Iris pigment epithelial cell (primary cell): ENCODE data around the gene TMEM52B.
A peak's percentile ranks its signal among the peaks of the same experiment; 100 is the strongest.

ENCODE experiments used
- DNase-seq: peaks from one replicate; pipeline ENCODE4 v3.0.0-alpha.2; 2011; ENCODE audit warnings: low read depth

The TMEM52B gene

GRCh38 chr12:10178821-10179220 is at the start of gene TMEM52B:
Gene TMEM52B (plus strand): TSS chr12:10179032. CDS start chr12:10179575, 543 bp downstream.
- no peak for DNase-seq

- DNase-seq: no peak
Measured at GRCh38 chr12:10130042-10130441, 48.8 kb upstream of the TMEM52B start, which contains the start of gene CLEC7A. Gene CLEC7A (minus strand): TSS chr12:10130199. CDS start chr12:10130082, 117 bp downstream.

GRCh38 chr12:10131111-10131690 is 47.6 kb upstream of the TMEM52B start:
- no peak for DNase-seq

- DNase-seq: no peak
Measured at GRCh38 chr12:10132850-10133370, 45.9 kb upstream of the TMEM52B start.

GRCh38 chr12:10135126-10135525 is 43.7 kb upstream of the TMEM52B start:
- no peak for DNase-seq

- no peak for DNase-seq
Measured at GRCh38 chr12:10136637-10137205, 42.1 kb upstream of the TMEM52B start.

- DNase-seq: peak; percentile 64
Measured at GRCh38 chr12:10140001-10140400, 38.8 kb upstream of the TMEM52B start.

GRCh38 chr12:10142976-10143589 is 35.7 kb upstream of the TMEM52B start:
- peak; percentile 54 for DNase-seq

GRCh38 chr12:10147714-10148403 is 31.0 kb upstream of the TMEM52B start:
- no peak for DNase-seq

- peak; percentile 15 for DNase-seq
Measured at GRCh38 chr12:10151621-10152020, 27.2 kb upstream of the TMEM52B start.

GRCh38 chr12:10153271-10154144 is 25.3 kb upstream of the TMEM52B start:
- peak; percentile 75 for DNase-seq

- DNase-seq: no peak
Measured at GRCh38 chr12:10154145-10154496, 24.7 kb upstream of the TMEM52B start.

- no peak for DNase-seq
Measured at GRCh38 chr12:10155966-10156365, 22.9 kb upstream of the TMEM52B start.

GRCh38 chr12:10158406-10158805 is 20.4 kb upstream of the TMEM52B start:
- DNase-seq: no peak

- no peak for DNase-seq
Measured at GRCh38 chr12:10159280-10159679, 19.6 kb upstream of the TMEM52B start.

- no peak for DNase-seq
Measured at GRCh38 chr12:10160617-10161385, 18.0 kb upstream of the TMEM52B start.

GRCh38 chr12:10163084-10163483 is 15.7 kb upstream of the TMEM52B start:
- no peak for DNase-seq

GRCh38 chr12:10165421-10165820 is 13.4 kb upstream of the TMEM52B start:
- peak; percentile 33 for DNase-seq

GRCh38 chr12:10167599-10167998 is 11.2 kb upstream of the TMEM52B start:
- DNase-seq: peak; percentile 68

GRCh38 chr12:10169104-10169503 is 9.7 kb upstream of the TMEM52B start:
- peak; percentile 71 for DNase-seq

GRCh38 chr12:10170216-10170615 is 8.6 kb upstream of the TMEM52B start:
- peak; percentile 65 for DNase-seq
